Vagina (tissue), 2 donors: ENCODE measurements around the gene SEC11A.
A peak's percentile ranks its signal among the peaks of the same experiment; 100 is the strongest.

ENCODE experiments used
- CTCF ChIP-seq, 3 experiments: fragments of 450-650 bp in 2 of 3; fragments of 200-600 bp in 1 of 3; sonication (generic) in 1 of 3; IDR thresholded peaks; one replicate each; pipeline ENCODE4 v1.5.1; 2017 to 2019; ENCODE audit warnings: antibody characterized with exemption in 3 of 3, mild to moderate bottlenecking in 2 of 3, moderate library complexity in 2 of 3
- POLR2A ChIP-seq, 2 donors: fragments of 450-650 bp; IDR thresholded peaks; one replicate each; pipeline ENCODE4 v1.6.1; 2017; ENCODE audit warnings: antibody characterized with exemption in 2 of 2, mild to moderate bottlenecking in 2 of 2, moderate library complexity in 2 of 2
- POLR2AphosphoS5 ChIP-seq, 2 donors: sonication (generic); formaldehyde crosslinking; IDR thresholded peaks; one replicate each; pipeline ENCODE4 v1.9.0; 2017; ENCODE audit warnings: antibody characterized with exemption in 2 of 2, mild to moderate bottlenecking in 2 of 2, low read depth in 1 of 2; ENCODE audit not compliant: insufficient read depth in 1 of 2

GRCh38 chr15:84749111-84749991 lies 33.4 kb upstream of the SEC11A start:
- peak in 1 of 3 experiments; percentile 15 for TF ChIP-seq CTCF (IDR thresholded peaks at IDR 0.05)
- no peak for TF ChIP-seq POLR2AphosphoS5 (IDR thresholded peaks at IDR 0.05; ENCODE audit: insufficient read depth in 1 of 2, low read depth in 1 of 2)
- TF ChIP-seq POLR2A (IDR thresholded peaks at IDR 0.05): no peak
